Uterus (tissue), 4 donors: ENCODE results near the gene NLGN3. TPM values are rescaled to one million over a fixed set of nuclear protein-coding genes. Genes with fewer than 3 reads are reported as not detected.

Experiments used
- DNase-seq, 2 donors: peaks; one replicate each; pipeline ENCODE4 v3.0.0-alpha.2; 2019 to 2020
- H3K27ac ChIP-seq, 2 donors: fragments of 200-600 bp; sonication (generic); 1 replicate in 1 of 2; 2 replicates in 1 of 2; pipeline ENCODE4 v1.5.1; 2016 to 2018
- H3K27me3 ChIP-seq, 2 donors: fragments of 200-600 bp; sonication (generic); one replicate each; pipeline ENCODE4 v1.5.1; 2018 to 2019; ENCODE audit warnings: control low read depth in 1 of 2
- H3K36me3 ChIP-seq, 2 donors: fragments of 200-600 bp; sonication (generic); one replicate each; pipeline ENCODE4 v1.5.1; 2019; ENCODE audit warnings: control low read depth in 1 of 2
- H3K4me1 ChIP-seq, 2 donors: fragments of 200-600 bp; sonication (generic); one replicate each; pipeline ENCODE4 v1.5.1; 2018 to 2019; ENCODE audit warnings: control low read depth in 1 of 2
- H3K4me3 ChIP-seq, 2 donors: fragments of 200-600 bp; sonication (generic); 1 replicate in 1 of 2; 2 replicates in 1 of 2; pipeline ENCODE4 v1.5.1; 2018 to 2019; ENCODE audit warnings: mild to moderate bottlenecking in 1 of 2
- H3K9me3 ChIP-seq, 2 donors: fragments of 200-600 bp; sonication (generic); one replicate each; pipeline ENCODE4 v1.5.1; 2019; ENCODE audit warnings: control low read depth in 1 of 2
- POLR2A ChIP-seq, 2 donors: fragments of 450-650 bp; IDR thresholded peaks; one replicate each; pipeline ENCODE4 v1.6.1; 2016; ENCODE audit warnings: antibody characterized with exemption in 2 of 2, mild to moderate bottlenecking in 1 of 2, moderate library complexity in 1 of 2
- intact Hi-C: fragments of 100-400 bp; cut with DNase I; formaldehyde crosslinking; loops from one replicate; pipeline ENCODE4 v1.15.1; 2023; ENCODE audit warnings: low total_unique reads
- small RNA-seq: library from RNA; depleted of rRNA; stranded (forward); fragments of <200 nt; gene quantifications from one replicate; pipeline ENCODE3, GENCODE V24; 2016
- total RNA-seq, 4 donors: library from RNA; depleted of rRNA in 3 of 4; stranded (reverse); fragments of >200 nt in 3 of 4; gene quantifications; one replicate each; pipeline versions ENCODE4 v1.1.0 to v1.2.4, GENCODE V29; 2014 to 2023
- TF ChIP-seq, protein P1 (sequence below), 4 experiments: fragments of 200-600 bp in 2 of 4; fragments of 450-650 bp in 2 of 4; sonication (generic) in 2 of 4; IDR thresholded peaks; one replicate each; pipeline ENCODE4 v1.5.1; 2016 to 2019; ENCODE audit warnings: antibody characterized with exemption in 4 of 4, mild to moderate bottlenecking in 2 of 4, moderate library complexity in 1 of 4
- donor health status: DM: yes; HTN: yes; CAD: no.

The NLGN3 gene
- total RNA-seq, 4 donors from 2014 or later = 1.7 to 14.4 (median 5.1) TPM; not detected in 1

DNA sequence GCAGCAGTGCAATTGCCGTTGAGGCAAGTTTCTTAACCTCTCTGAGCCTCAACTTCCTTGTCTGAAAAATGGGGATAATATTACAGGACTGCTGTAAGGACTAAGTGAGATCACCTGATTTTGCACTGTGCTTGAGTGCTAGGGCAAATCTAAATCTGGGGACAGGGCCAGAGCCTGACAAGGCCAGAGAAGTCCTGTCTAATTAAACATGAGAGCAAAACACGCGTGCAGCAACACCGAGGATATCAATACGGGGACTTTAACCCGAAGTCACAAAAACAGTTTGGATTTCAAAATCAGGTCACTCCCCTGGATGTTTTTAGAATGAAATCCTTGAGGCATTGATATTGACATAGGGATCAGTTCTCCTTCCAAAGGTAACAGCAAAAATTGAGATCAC lies 72.7 kb downstream of the NLGN3 start:
- Histone ChIP-seq H3K27me3 (no peaks in the 10 kb centered on the region), H3K27ac (no peak overlapping the region), H3K4me1 (no peaks in the 10 kb centered on the region), H3K4me3 (no peak overlapping the region), H3K9me3 (no peaks in the 10 kb centered on the region), H3K36me3 (no peaks in the 10 kb centered on the region)
- intact Hi-C loops = no loop called here
- no peak for TF ChIP-seq POLR2A (IDR thresholded peaks at IDR 0.05)
- TF ChIP-seq, protein P1, sequence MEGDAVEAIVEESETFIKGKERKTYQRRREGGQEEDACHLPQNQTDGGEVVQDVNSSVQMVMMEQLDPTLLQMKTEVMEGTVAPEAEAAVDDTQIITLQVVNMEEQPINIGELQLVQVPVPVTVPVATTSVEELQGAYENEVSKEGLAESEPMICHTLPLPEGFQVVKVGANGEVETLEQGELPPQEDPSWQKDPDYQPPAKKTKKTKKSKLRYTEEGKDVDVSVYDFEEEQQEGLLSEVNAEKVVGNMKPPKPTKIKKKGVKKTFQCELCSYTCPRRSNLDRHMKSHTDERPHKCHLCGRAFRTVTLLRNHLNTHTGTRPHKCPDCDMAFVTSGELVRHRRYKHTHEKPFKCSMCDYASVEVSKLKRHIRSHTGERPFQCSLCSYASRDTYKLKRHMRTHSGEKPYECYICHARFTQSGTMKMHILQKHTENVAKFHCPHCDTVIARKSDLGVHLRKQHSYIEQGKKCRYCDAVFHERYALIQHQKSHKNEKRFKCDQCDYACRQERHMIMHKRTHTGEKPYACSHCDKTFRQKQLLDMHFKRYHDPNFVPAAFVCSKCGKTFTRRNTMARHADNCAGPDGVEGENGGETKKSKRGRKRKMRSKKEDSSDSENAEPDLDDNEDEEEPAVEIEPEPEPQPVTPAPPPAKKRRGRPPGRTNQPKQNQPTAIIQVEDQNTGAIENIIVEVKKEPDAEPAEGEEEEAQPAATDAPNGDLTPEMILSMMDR (IDR thresholded peaks at IDR 0.05) = no peak
- DNase-seq = no peak

Small RNA genes within 50 kb of the gene (small RNA-seq; reads per million reads assigned to genes)
- not detected for gene CXorf65

Other genes starting within 250 kb of the NLGN3 start
- under 1 TPM in 1 of 4 donors, not detected in 3; 0.35 TPM for gene TEX11, start 236.1 kb upstream of the NLGN3 start, total RNA-seq
- 10 to 100 TPM in 1 of 4 donors, 1 to 10 TPM in 1, under 1 TPM in 2; 0.18 to 10.4 (median 4.8) TPM for gene SLC7A3, start 213.7 kb upstream of the NLGN3 start, total RNA-seq
- 10 to 100 TPM; 32.9 to 92.7 (median 68.0) TPM for gene SNX12, start 76.5 kb upstream of the NLGN3 start, total RNA-seq
- 10 to 100 TPM in 2 of 4 donors, 1 to 10 TPM in 2; 7.9 to 40.6 (median 10.1) TPM for gene FOXO4, start 49.0 kb upstream of the NLGN3 start, total RNA-seq
- gene CXorf65, start 38.1 kb upstream of the NLGN3 start, total RNA-seq = 1 to 10 TPM in 1 of 4 donors, not detected in 3; 1.1 TPM
- gene IL2RG, start 33.3 kb upstream of the NLGN3 start, total RNA-seq = 10 to 100 TPM in 1 of 4 donors, 1 to 10 TPM in 2, not detected in 1; 3.0 to 42.9 (median 3.3) TPM
- 10 to 100 TPM; 11.2 to 91.5 (median 33.0) TPM for gene MED12, start 26.2 kb upstream of the NLGN3 start, total RNA-seq
- 1 to 10 TPM in 2 of 4 donors, under 1 TPM in 1, not detected in 1; 0.27 to 5.9 (median 3.0) TPM for gene GJB1, start 78.4 kb downstream of the NLGN3 start, total RNA-seq
- gene ZMYM3, start 109.3 kb downstream of the NLGN3 start, total RNA-seq = 10 to 100 TPM; 12.1 to 37.9 (median 27.3) TPM
- gene NONO, start 138.8 kb downstream of the NLGN3 start, total RNA-seq = 100 to 1,000 TPM in 3 of 4 donors, 10 to 100 TPM in 1; 70.0 to 494 (median 216) TPM
- gene ITGB1BP2, start 156.9 kb downstream of the NLGN3 start, total RNA-seq = 10 to 100 TPM in 2 of 4 donors, 1 to 10 TPM in 1, not detected in 1; 5.5 to 15.9 (median 11.2) TPM
- gene TAF1, start 221.5 kb downstream of the NLGN3 start, total RNA-seq = 100 to 1,000 TPM in 2 of 4 donors, 10 to 100 TPM in 2; 66.5 to 171 (median 102) TPM